A673 (cell line): ENCODE measurements around the gene MRC1.

Experiments
- CTCF ChIP-seq: fragments of 300-800, 200-600 bp; sonication (generic); conservative IDR thresholded peaks from 2 replicates; pipeline ENCODE4 v1.5.1; 2017; ENCODE audit warnings: low read depth, mild to moderate bottlenecking, antibody characterized with exemption, low read length, moderate library complexity, mixed read lengths
- EZH2 ChIP-seq: fragments of 200-600 bp; sonication (generic); IDR thresholded peaks from 2 replicates; pipeline ENCODE4 v1.6.1; 2017; ENCODE audit warnings: borderline replicate concordance, low read depth, mild to moderate bottlenecking, mixed read lengths, antibody characterized with exemption, low read length; ENCODE audit not compliant: poor library complexity, severe bottlenecking

GRCh38 chr10:17848646-17849045 is 39.5 kb downstream of the MRC1 start:
- TF ChIP-seq CTCF: no peak
- no peak for TF ChIP-seq EZH2
